ENCODE measurements around the gene AJUBA.
"Not testable (repeated sequence)": the region's sequence is repeated elsewhere in the genome, so short reads cannot be mapped to it uniquely, and the experiment has no call there.

The AJUBA gene

DNA sequence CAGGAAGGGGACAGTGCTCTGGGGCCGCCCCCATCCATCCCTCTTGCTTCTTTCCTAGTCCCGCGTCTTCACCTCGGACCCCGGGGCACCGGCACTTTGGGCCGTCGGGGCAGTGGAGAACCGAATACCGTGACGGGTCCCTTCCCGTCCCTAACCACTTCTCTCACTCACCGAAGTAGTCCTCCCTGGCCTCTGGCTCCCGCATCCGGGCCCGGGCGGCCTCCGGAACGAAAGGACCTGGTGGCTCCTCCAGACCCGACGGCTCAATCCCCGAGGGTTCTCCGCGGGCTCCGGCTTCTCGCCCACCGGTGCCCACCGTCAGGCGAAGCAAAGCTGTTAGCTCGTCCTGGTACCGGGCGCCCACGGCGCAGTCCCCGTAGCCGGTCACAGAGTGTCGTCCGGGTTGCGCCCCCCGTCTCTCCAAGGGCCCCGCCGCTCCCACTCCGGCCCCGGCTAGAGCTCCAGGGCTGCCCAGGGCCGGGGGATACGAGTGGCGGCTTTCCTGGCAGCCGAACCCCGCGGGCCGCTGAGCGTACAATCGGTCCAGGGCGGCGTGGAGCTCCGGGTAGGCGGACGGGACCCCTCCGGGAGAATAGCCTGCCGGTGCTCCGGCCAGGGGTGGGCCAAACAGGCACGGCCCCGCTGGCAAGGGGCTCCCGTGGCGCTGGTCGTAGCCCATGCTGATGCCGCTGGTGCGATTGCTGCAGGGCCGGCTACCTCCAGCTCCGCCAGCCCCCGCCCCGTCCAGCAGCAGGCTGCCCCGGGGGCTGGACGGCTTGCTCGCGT, 1.1 kb downstream of the AJUBA start:
- DNase-seq (ENCODE audit: low read depth) = no peak

DNA sequence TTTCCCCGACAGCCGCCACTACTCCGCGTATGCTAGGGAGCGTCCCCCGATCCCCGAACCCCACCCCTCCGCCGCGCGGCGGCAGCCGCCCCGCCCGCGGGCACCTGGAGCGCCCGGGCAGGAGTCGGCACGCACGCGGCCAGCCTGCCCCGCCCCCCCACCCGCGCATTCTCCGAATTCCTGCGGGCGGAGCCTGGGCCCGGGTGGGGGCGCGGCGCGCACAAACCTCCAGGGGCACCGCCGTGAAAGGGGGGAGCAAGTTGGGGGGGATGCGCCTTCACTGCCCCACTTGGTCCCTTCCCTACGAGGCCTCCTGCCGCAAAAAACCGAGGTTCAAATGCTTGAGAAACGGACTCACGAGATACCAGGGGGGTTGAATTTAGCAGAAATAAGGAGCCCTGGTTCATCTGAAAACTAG, 1.7 kb downstream of the AJUBA start:
- DNase-seq (ENCODE audit: low read depth) = no peak

DNA sequence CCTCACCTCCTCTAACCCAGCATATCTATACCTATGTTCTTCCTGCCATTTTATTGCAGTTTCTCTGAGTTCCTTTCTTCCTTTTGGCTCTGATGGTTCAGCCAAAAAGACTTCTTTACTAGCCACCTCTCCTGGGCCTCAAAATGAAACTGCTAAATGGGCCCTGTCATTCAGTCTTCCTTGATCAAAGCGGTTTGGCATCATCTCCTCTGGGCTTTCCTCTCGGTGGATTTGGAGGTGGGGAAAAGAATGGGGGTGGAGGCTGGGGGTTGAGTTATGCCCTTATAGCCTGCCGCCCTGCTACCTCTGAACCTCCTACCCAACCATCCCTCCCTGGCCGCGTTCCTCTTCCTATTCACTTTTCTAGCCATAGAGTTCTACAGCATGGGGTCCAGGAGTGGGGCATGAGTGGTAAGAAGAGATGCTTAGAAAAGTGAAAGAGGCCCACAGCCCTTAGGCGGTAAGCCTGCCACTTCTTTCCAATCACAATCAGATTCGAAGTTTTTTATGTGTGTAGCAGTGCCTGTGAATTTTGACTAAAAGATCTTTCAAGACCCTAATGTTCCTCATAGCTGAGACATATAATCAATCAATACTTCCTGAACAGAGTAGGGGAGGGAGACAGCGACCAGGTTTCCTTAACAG, 2.5 kb downstream of the AJUBA start:
- DNase-seq (ENCODE audit: low read depth) = no peak

DNA sequence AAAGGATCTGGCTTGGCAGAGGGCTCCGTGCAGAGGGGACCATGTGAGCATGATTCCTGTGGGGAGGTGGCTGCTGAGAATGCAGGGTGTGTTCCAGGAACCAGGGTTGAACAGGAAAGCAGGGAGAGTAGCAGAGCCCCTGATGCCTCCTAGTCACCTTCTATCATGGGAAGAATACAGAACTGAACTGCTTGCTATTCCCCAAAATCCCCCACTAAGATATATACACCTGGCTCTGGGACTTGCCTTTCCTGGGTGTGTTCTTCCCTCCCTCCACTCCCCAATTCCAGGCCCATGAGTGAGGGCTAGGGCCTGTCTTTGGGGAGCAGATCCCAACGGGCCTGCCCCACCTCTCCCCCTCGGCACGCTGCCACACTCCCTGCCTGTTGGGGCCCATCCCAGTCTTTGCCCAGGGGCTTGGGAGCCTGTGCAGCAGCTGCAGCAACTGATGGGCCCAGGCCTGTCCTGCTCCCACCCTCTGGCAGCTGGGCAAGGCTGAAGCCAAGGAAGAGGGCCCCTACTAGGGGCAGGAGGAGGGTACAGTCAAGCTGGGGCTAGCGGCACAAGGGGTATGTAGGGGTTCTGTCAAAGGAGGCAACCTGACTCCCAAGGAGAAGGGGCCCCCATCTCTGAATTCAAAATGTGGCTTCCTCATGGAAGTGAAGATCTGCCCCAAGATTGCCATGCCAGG, 3.2 kb downstream of the AJUBA start:
- DNase-seq (ENCODE audit: low read depth) = no peak

DNA sequence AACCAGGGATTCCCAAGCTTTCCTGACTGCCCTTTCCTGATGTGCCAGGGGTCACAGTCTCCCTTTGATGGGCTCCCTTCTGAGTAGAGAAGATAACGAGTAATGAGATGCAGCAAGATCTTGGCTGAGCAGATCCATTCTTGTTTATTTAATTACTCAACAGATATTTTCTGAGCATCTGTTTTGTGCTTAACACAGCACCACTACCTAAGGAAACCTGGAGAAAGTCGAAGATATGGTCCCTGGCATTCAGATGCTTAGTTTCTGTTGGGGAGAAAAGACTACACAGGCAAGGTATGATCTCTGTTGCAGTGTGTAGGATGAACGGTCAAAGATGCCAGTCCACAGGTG, 3.9 kb downstream of the AJUBA start:
- no peak for DNase-seq (ENCODE audit: low read depth)

DNA sequence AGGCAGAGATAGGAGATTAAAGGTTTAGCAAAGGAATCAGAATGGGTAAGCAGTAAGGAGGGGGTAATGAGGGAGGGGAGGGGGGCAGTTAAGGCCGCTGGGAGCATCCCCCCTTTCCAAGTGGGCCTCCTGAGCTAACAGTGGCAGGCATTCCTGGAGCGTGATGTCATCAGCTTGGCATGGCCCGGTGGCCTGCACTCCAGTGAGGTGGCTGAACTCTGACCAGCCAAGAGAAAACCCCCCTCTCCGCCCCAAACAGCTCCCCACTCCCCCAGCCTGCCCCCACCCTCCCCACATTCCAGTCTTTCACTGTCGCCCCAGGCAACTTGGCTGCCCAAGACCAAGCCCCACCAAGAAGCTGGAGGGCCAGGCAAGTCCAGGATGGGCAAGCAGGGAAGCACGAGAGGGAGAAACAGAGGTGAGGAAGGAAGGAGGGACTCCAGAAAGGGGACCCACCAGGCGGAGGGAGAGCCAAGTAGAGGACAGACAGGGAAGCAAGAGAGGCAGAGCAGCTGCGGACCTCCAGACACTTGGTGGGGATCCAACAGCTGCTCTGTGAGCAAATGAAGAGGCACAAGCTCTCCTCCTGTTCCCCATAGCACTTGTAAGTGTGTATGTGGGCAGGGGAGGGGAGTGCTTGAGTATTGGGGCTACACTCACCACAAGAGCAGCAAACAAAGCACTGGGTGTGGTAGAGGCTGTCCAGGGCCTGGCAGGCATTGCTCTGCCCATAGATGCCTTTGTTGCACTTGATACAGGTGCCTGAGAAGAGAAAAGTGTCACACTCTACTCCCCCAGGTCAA, 4.5 kb downstream of the AJUBA start:
- DNase-seq (ENCODE audit: low read depth) = no peak

DNA sequence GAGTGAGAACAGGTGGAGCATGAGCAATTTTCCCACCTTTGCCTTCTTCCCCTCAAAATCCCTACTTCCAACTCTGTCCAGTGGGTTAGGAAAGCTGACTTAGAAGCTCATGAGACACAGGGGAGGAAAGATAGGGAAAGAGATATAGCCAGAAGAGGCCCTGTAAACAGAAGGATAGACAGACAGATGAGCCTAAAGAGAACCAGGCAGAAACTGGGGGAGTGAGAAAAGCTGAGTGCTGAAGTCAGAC, 5.0 kb downstream of the AJUBA start:
- DNase-seq (ENCODE audit: low read depth) = no peak

DNA sequence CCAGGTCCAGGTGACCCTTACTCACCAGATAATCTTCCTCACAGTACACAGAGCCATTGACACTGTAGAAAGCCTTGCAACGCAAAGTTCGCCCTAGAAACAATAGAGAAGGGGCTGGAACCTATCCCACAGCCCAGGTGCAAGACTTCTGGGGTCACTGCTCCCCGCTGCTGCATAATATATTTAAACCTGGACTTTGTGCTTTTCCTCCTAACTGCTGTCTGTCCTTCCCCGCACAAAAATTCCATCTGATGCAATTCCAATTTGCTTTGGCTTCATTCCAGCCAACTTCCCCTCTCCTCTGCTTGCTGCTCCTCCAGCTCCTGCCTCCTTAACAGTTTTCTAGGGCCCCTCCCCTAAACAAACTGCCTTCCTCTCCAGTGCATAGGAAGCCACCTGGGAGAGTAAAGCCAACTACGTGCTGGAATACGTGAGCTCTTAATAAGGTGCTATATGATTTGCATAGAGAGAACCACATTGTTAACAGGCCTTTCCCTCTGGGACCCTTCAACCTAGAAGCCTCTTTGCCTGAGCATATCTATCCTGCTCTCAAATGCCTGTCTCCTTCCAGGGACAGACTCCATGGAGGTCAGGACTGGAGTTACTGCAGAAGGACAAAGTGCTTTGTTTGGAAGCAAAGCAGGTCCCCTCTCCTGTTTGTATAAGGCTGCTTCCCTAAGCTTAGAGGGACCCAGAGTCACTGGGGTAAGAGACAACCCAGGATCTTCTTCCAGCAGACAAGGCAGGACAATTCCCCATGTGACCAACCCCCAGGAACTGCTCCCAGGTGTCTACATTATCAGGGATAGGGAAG, 5.5 kb downstream of the AJUBA start:
- no peak for DNase-seq (ENCODE audit: low read depth)

DNA sequence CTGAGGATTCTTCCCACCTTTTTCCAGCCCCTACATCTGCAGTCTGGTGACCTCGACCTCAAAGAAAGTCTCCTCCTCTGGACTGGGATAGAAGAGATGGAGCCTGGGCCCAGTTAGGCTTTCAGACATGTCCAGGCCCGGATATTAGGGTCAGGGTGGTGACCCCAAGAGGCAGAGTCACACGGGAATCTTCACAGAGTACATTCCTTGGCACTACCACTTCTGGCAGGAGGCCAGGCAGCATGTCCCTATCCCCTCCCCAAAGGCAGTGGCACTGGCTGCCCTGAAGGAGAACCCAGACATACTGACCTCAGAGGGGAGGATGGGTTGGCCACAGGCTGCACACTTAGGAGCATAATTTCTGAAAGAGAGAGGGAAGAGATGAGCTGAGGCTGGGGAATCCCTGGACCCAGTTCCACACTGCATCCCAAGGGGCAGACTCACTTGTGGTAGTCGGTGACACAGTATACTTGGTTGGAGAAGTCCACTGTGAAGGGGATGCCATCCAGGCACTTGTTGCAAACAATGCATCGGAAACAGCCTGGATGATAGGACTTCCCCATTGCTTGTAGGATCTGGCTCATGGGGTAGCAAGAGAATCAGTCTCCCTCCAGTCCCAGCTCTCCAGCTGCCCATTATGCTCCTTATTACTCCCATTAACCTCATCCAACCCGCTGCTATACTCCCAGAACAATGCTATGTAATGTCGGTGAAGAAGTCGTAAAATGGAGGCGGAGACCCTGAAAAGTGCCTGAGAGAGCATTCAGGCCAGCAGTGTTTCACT, 7.6 kb downstream of the AJUBA start:
- DNase-seq (ENCODE audit: low read depth) = no peak

DNA sequence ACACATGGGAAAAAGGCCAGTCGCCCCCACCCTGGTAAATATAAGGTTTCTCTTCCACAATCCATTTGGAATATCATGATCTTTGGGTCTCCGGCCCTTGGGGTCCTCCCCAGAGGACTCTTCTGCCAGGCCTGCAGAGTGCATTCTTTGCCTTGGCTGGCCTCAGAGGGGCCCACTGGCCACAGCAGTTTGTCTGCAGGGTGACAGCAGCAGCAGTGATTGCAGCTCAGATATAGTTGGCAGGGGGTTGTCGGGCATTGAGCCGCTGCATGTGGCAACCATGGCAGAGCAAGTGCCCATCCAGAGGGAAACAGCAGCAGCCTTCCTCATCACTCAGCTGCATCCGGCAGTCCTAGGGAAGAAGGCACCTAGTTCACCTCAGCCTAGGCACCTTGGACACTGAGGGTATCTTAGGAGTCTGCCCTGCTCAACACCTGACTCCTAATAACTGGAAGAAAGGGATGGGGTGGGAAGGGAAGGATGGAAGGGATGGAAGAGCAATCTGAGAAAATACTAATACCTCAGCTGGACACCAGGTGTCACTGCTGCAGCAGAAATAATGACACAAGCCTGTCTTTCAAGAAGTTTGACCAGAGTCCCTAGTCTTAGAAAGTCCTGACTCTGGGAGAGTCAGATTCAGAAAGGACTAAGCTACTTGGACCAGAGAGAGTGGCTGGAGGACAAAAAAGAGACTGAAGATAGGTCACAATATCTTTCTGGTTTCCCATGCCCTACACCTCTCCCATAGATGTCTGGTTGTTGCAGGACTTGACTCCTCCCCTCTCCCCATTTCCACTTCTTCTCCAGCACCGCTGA, 8.9 kb downstream of the AJUBA start:
- DNase-seq (ENCODE audit: low read depth) = no peak

DNA sequence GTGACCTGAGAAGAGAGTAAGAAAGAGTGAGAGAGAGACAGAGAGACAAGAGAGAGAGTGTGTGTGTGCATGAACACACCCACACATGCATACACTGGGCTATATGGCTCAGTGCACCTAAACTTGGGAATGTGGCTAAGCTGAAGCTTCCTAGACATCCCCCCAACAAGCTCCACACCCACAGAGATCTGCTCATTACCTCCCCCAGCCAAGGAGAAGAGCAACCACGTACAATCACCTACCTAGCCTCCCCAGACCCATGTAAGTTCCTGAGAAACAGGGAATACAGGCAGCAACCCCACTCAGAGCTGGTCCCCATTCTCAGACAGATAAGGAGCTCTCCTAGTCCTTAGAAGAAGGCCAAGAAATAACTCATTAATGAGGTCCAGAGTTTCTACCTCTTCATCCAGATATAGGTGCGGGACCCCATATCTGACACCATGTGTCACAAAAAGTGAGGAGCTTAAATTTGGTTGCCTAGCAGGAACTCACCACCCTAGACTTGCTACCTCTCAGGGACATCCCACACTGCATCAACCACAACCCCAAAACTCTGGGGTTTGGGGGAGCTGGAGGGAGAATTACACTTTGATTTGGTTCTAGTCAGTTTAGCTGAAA, 9.9 kb downstream of the AJUBA start:
- DNase-seq (ENCODE audit: low read depth) = no peak

DNA sequence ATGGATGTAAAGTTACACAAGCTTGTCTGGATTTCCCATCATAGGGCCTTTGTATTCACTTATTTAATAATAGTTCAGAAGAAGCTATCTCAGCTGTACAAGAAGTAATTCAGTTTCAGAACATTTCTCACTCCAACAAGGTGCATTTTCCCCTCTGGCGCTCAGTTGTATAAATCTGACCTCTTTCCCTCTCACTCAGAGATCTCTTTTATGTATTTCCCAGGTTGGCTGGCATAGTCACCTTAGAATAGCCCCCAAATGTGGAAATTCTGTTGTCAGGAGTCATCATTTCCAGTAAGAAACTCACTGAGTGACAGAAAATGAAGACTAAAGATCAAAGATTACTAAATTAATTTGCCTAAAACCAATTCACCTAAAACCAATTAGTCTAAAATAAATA, 11.2 kb downstream of the AJUBA start:
- DNase-seq (ENCODE audit: low read depth) = no peak

DNA sequence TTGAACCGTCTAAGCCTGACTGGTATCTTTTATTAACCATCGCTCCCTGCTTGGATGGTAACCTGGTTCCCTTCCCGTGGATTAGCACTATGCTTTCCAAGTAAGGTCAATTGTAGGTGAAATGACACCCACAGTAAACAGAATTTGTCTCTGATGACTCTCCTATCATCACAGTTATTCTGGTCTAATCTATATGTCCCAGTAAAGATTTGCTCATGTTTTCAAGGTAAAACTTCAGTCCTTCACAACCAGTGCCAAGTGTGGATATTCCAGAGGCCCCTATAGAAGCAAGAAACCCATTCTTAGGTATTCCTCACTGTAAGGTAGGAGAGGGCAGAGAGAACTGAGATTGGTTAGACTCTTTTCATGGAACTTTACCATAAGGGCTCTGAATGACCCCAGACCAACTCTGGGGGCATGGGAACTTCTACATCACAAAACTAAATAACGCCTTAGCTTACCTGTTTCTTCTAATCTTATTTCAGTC, 15.5 kb downstream of the AJUBA start:
- DNase-seq (ENCODE audit: low read depth) = no peak

DNA sequence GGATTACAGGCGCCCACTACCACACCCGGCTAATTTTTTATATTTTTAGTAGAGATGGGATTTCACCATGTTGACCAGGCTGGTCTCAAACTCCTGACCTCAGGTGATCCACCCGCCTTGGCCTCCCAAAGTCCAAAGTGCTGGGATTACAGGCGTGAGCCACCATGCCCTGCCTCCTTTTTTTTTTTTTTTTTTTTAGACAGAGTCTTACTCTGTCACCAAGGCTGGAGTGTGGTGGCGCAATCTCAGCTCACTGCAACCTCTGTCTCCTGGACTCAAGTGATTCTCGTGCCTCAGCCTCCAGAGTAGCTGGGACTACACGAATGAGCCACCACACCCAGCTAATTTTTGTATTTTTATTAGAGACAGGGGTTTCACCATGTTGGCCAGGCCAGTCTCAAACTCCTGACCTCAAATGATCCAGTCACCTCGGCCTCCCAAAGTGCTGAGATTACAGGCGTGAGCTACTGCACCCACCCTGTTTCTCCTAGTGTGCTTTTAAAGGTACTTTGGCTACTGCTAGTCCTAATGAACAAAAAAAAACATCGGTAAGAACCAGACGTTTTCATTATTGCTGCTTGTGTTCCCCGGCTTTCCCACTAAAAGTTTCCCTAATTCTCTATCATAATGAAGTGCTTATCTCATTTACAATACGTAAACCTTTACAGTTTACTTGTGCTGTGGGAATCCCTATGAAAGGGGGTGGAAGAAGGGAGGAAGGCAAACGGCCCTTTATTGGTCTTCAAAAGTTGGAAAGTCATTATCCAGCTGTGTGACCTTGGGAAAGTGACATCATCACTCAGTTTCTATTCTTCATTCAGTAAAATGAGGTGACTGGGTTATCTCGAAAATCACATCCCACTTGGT, 16.2 kb downstream of the AJUBA start:
- not testable (repeated sequence) for DNase-seq (ENCODE audit: low read depth)

DNA sequence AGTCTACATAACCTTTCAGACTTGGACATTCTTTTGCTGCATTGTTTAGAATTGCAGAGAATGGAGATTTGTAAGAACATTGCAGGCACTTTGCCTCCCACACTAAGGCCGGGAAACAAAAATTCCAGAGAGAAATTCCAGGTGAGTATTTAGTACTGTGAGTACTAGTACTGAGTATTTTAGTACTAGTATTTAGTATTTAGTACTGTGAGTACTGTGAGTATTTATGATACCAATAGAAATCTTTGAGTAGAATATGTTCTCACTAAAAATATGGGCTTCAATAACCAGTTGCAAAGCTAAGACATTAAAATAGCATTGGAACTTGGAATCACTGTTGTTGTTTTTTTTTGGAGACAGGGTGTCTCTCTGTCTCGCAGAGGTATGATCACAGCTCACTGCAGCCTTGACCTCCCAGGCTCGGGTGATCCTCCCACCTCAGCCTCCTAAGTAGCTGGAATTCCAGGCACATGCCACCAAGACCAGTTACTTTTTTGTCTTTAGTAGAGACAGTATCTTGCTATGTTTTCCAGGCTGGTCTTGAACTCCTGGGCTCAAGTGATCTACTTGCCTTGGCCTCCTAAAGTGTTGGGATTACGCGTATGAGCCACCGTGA, 20.2 kb downstream of the AJUBA start:
- no peak for DNase-seq (ENCODE audit: low read depth)

DNA sequence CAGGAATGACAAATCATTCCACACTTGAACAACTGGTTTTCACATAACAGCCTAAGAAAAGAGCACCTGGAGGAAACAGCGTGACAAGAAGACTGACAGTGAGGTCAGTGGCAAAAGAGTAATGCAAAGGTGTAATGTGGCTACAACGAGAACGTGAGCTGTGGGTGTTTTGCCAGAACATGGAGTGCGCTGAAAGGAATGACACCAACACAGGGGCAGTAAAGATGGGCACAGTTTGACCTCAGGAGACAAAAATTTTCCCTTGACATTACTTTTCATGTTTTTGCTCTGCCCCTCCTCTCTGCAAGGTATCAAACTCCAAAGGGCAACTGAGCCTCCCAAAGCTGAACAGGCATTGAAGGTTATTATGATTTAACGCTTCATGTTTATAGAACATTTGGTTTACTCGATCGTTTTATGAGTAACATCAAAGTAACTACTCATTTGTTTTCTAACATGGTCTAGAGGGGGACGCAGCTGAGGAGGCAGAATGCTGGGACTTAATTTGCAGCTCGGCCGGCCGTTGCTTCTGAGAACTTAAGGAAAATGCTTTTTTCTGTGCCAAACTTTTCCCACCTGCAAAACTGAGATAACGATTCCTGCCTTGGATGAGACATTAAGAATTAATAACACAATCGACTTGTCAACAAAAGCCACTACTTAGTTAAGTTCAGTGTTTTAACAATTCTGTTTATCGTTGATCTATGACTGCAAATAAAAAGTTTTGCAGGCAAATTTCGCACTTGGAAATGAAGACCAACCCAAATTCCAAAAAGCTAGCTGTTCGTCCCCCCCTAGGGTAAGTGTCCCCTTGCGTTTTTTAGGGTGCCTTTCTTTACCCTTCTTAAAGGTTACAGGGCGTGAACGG, 26.4 kb downstream of the AJUBA start:
- DNase-seq (ENCODE audit: low read depth) = no peak

DNA sequence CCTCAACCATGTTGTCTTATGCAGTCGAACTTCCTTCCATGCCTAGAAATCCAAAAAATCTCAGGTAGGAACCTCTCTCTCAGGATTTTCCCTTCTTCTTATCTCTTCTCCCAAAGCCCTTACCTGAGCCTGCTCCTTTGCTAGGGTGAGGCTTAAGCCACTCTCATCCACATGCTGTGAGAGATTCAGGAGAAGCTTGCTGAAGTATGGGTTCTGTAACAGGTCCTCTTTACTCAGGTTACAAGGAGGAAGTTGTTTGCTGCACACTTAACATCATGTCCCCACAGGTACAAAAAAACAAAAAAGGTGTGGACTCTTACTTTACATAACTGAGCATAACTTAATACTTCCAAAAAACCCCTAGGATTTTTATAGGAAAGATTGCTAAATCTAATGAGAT, 29.9 kb downstream of the AJUBA start:
- DNase-seq (ENCODE audit: low read depth) = no peak

Measured in T follicular helper cell (primary cell).